HG02943 (cell line): ENCODE measurements around the gene SNTB2.
"Not testable (repeated sequence)": the region's sequence is repeated elsewhere in the genome, so short reads cannot be mapped to it uniquely, and the experiment has no call there.

Source experiments
- ATAC-seq: cut with Tn5 transposase; IDR thresholded peaks from one replicate; pipeline ENCODE4 v1.9.1; 2021; ENCODE audit warnings: mild to moderate bottlenecking, low read depth, moderate library complexity; ENCODE audit not compliant: unreplicated experiment

SNTB2 gene

GRCh38 chr16:69225121-69225520 lies 38.2 kb downstream of the SNTB2 start:
- no peak for ATAC-seq

DNA sequence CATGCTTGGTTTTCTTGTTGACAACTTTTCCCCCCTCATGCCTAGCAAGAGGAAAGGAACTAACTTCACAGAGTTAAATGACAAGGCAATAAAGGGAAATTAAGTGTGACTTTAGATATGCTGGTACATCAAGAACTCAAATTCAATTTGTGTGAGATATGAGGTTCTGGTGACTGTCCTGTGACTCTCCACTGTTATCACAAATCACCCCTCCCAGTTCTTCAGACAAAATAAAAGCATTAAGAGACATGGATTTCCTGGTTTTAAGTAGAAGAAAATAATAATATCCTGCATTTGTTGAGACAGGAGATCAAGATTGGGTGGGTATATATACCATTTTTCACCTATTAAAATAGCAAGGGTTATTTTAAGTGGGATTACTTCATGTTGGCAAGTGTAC lies 46.2 kb downstream of the SNTB2 start:
- ATAC-seq: no peak

DNA sequence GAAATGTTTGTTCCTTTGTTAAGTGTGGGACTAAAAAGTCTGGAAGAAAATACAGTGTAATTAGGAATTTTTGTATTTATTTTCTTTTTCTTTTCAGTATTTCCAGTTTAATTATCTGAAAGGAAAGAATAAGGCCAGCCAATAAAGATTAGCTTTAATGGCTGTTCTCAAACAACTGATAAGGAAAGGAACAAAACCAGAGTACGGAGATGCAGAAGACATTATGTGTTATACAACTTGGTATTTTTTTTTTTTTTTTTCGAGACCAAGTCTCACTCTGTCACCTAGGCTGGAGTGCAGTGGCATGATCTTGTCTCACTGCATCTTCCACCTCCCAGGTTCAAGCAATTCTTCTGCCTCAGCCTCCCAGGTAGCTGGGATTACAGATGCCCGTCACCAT lies 47.5 kb downstream of the SNTB2 start:
- no peak for ATAC-seq

- ATAC-seq: no peak
Observed at GRCh38 chr16:69236319-69236718, 49.4 kb downstream of the SNTB2 start.

- no peak for ATAC-seq
Observed at GRCh38 chr16:69237296-69237695, 50.3 kb downstream of the SNTB2 start.

DNA sequence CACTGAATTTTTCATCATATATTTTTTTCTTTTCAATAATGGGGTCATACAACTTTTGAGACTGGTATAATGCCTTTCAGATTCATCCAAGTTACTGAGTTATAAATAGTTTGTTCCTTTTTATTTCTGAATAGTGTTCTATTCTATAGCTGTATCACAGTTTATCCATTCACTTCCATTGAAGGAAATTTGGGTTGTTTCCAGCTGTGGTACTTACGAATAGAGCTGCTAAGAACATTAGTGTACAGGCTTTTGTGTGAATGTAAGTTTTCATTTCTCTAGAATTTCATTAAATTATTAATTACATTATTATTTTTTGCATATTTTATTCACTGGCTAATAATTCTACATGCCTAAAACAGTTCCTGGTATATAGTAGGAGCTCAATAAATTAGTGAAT lies 52.9 kb downstream of the SNTB2 start:
- no peak for ATAC-seq

- no peak for ATAC-seq
Observed at GRCh38 chr16:69240331-69240730, 53.4 kb downstream of the SNTB2 start.

DNA sequence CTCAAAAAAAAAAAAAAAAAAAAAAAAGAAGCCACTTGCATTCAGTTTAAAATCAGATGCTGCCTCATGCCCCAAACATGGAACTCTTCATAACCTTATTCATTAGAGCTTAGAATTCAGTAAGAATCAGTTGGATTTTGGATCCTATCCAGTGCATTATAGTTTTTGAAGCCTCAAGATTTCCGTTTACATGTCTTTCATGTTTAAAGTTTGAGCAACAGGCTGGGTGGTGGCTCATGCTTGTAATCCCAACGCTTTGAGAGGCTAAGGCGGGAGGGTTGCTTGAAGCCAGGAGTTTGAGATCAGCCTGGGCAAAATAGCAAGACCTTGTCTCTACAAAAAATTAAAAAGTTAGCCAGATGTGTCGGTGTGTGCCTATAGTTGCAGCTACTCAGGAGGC lies 55.0 kb downstream of the SNTB2 start:
- no peak for ATAC-seq

DNA sequence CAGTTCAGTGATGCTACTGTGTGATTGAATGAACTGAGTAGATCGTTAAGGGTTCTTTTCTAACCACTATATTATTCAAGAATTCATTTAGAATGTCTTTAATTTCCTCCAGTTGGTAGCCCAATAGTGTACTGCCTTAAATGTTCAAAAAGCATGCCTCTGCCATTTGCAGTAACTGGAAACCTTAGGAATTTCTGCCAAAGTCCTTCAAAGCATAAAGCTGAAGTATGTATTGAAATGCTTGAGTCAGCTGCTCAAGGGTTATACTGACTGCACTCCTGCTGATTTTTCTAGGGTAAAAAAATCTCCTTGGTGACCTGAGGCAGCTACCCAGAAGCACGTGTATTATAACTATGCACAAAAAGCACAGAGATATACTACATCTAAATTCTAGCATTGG lies 56.5 kb downstream of the SNTB2 start:
- no peak for ATAC-seq

DNA sequence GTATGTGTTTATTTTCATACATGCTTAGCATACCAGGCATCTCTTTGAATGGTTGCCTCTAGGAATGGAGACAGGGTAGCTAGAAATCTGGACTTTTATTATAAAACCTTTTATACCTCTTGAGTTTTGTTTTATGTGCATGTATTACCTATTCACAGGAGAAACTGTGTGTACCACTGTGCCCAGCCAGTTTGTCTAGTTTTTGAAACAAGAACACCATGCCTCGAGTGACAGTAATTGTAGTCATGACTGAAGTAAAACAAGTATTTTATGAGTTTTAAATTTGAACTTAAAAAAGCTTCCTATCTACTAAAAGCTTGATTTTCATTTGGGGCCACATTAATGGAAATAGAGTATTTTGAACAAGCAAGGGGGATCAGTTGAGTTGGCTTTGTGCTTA lies 57.4 kb downstream of the SNTB2 start:
- ATAC-seq: no peak

GRCh38 chr16:69250081-69250480 lies 63.1 kb downstream of the SNTB2 start:
- no peak for ATAC-seq

DNA sequence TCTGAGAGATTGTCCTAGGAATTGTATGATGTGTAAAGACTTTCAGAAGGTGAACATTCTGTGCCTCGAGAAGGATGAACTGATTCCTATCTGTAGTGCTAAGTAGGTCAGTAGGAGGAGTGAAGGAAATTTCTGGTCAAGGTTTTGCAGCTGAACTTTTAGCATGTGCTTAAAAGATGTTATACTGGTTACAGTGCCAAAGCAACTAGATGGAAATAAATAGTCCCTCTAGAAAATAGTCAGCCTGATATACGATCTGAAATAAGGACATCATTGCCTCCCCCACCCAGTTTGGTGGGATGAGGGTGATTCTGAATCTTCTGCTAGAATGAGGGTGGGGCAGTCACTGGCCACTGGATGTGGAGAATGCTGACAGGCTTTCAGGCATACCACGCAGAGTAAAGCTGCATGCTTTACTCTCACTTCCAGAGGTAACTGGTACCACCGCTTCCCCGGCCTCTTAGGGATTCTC lies 66.9 kb downstream of the SNTB2 start:
- ATAC-seq: no peak

GRCh38 chr16:69259428-69259764 lies 72.4 kb downstream of the SNTB2 start:
- ATAC-seq: not testable (repeated sequence)

DNA sequence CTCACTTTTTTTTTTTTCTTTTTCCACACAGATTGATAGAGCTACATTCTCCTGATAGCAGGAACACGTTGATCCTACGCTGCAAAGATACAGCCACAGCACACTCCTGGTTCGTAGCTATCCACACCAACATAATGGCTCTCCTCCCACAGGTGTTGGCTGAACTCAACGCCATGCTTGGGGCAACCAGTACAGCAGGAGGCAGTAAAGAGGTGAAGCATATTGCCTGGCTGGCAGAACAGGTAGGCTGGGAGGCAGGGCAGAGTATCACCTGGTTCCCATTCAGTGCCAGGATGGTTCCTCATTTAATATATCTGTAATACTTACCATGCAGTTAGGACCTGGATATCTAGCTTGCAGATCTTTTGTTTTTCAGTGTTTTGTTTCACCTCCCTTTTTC lies 73.1 kb downstream of the SNTB2 start:
- ATAC-seq: no peak

- no peak for ATAC-seq
Observed at GRCh38 chr16:69260506-69260905, 73.5 kb downstream of the SNTB2 start.

DNA sequence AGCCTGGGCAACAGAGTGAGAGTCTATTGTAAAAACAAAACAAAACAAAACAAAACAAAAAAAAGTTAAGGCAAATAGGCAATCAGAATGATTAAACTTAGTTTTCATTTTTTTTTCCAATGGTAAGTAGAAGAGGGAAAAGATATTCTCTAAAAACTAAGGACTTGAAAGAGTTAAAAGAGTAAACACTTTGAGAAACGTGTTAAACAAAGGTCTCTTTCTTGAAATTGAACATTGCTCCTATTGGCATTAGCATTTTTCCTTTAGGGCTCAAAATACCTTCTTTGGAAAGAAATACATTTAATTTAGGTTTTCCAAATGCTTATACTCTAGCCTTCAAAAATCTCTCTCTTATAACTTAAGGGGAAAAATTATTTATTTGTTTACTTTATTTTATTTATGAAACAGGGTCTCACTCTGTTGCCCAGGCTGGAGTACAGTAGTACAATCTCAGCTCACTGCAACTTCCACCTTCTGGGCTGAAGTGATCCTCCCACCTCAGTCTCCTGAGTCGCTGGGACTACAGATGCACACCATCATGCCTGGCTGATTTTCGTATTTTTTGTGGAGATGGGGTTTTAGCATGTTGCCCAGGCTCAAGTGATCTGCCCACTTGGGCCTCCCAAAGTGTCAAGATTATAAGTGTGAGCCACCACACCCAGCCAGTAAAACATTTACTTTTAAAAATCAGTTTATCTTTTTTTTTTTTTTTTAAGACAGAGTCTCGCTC lies 79.5 kb downstream of the SNTB2 start:
- no peak for ATAC-seq

DNA sequence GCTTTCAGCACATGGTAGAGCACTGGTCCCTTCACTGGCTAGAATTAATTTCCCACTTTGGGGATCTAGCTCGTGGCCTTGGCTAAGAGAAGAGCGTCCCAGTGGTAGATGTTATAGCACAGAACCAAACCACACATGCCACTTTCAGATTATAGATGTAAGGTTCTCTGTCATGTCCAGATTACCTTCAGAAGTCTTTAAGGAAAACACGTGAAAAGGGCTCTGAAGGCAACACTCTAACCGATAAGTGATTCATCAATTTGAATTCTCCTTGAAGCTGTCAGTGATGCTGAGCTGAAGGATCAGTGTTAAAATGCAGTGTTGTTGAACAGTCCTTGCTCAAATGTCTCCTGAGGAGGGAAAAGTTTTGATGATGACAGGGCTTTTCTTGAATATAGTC lies 80.7 kb downstream of the SNTB2 start:
- no peak for ATAC-seq

GRCh38 chr16:69270395-69270794 lies 83.4 kb downstream of the SNTB2 start:
- ATAC-seq: no peak

DNA sequence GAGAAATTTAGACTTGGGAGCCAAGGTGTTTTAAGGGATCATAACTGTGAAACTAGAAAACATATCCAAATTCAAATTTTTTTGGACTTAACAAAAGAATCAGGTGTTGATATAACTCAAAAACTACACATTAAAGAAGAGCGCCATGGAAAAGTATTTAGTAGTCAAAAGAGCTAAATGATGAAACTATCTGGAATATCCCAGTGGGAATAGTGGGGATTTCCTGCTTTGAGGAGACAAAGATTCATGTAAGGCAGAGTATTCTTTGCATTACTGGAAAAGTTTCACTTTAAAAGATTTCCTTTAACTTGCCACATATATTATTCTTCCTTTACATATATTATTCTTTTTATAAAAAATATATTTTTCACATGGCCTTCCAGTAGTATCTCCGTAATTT lies 83.9 kb downstream of the SNTB2 start:
- ATAC-seq: no peak

DNA sequence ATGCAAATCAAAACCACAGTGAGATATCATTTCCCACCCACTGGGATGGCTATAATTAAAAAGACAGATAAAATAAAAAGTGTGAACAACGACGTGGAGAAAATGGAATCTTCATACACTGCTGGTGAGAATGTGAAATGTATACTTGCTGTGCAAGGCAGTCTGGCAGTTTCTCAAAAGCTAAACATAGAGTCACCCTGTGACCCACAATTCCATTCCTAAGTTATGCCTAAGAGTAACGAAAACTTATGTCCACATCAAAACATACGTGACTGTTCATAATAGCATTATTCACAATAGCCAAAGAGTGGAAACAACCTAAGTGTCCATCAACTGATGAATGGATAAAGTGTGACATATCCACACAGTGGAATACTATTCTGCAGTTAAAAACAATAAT lies 86.0 kb downstream of the SNTB2 start:
- ATAC-seq: no peak

- ATAC-seq: no peak
Observed at GRCh38 chr16:69274699-69275235, 87.8 kb downstream of the SNTB2 start.
